H1 (cell line): Measurements from ENCODE around the gene ITSN1. TPM values are rescaled to one million over a fixed set of nuclear protein-coding genes. Genes with fewer than 3 reads are reported as not detected.
"Not testable (repeated sequence)": the region's sequence is repeated elsewhere in the genome, so short reads cannot be mapped to it uniquely, and the experiment has no call there.

Experiments
- CTCF ChIA-PET: fragments of 300-600 bp; sonication (Branson Sonifier 250); formaldehyde crosslinking; loops from one replicate; lab custom pipeline; 2021; ENCODE audit not compliant: partially characterized antibody; lab: Charles Lee
- POLR2A ChIA-PET: fragments of 300-600 bp; sonication (Branson Sonifier 250); formaldehyde crosslinking; loops from one replicate; lab custom pipeline; 2021; ENCODE audit warnings: inconsistent platforms; ENCODE audit not compliant: partially characterized antibody; lab: Charles Lee
- DNase-seq, 2 experiments: peaks; one replicate each; pipeline versions ENCODE4 v3.0.0 to v3.0.0-alpha.2; 2010 to 2022; ENCODE audit warnings: low spot score in 2 of 2, low read depth in 1 of 2, mixed read lengths in 1 of 2
- FAIRE-seq: peaks from 2 replicates; lab custom pipeline; 2011; peaks lifted over from hg19 to GRCh38; lab: Jason Lieb, UNC
- H2AFZ ChIP-seq: 2 replicates; pipeline ENCODE4 v1.8.1; 2012; ENCODE audit warnings: low read length, inconsistent platforms
- H2AK5ac ChIP-seq: 2 replicates; pipeline ENCODE4 v1.6.1; 2013; ENCODE audit warnings: low read depth, low read length
- H2BK120ac ChIP-seq: replicated peaks from 2 replicates; pipeline ENCODE3; 2013; ENCODE audit warnings: low read depth, low read length, inconsistent platforms
- H2BK12ac ChIP-seq: 2 replicates; pipeline ENCODE4 v1.6.1; 2013; ENCODE audit warnings: low read depth, low read length
- H2BK15ac ChIP-seq: 2 replicates; pipeline ENCODE4 v1.6.1; 2013; ENCODE audit warnings: low read length
- H2BK20ac ChIP-seq: 2 replicates; pipeline ENCODE4 v1.6.1; 2013; ENCODE audit warnings: low read length
- H2BK5ac ChIP-seq: 2 replicates; pipeline ENCODE4 v1.6.1; 2013; ENCODE audit warnings: low read depth, low read length
- H3K14ac ChIP-seq: 2 replicates; pipeline ENCODE4 v1.6.1; 2013; ENCODE audit warnings: inconsistent platforms; ENCODE audit not compliant: insufficient read length
- H3K18ac ChIP-seq: 2 replicates; pipeline ENCODE4 v1.6.1; 2013; ENCODE audit warnings: low read length; ENCODE audit errors: extremely low read depth
- H3K23ac ChIP-seq: 2 replicates; pipeline ENCODE4 v1.6.1; 2013; ENCODE audit warnings: inconsistent platforms; ENCODE audit not compliant: insufficient read length
- H3K23me2 ChIP-seq: 2 replicates; pipeline ENCODE4 v1.6.1; 2013; ENCODE audit warnings: low read depth, low read length
- H3K27ac ChIP-seq: 2 replicates; pipeline ENCODE4 v1.6.1; 2011; ENCODE audit warnings: low read depth, low read length, inconsistent platforms
- H3K27me3 ChIP-seq, 4 experiments: replicated peaks in 1 of 4; 1 replicate in 1 of 4; 2 replicates in 3 of 4; pipeline versions ENCODE4 v1.6.1 to v1.8.1; 2011 to 2013; ENCODE audit warnings: low read length in 3 of 4, mild to moderate bottlenecking in 3 of 4, inconsistent platforms in 2 of 4, mixed read lengths in 2 of 4, moderate library complexity in 1 of 4; ENCODE audit not compliant: control insufficient read depth in 3 of 4, insufficient read depth in 3 of 4; ENCODE audit errors: extremely low read depth in 1 of 4
- H3K36me3 ChIP-seq, 4 experiments: 2 replicates each; pipeline versions ENCODE4 v1.6.1 to v1.8.1; 2011 to 2013; ENCODE audit warnings: mild to moderate bottlenecking in 4 of 4, low read length in 3 of 4, moderate library complexity in 2 of 4, control low read depth in 1 of 4, inconsistent platforms in 1 of 4; ENCODE audit not compliant: insufficient read depth in 4 of 4, control insufficient read depth in 2 of 4
- H3K4ac ChIP-seq: replicated peaks from 2 replicates; pipeline ENCODE3; 2013; ENCODE audit warnings: low read length, low read depth, mixed read lengths, inconsistent platforms; ENCODE audit not compliant: insufficient read length
- H3K4me1 ChIP-seq, 4 experiments: replicated peaks in 1 of 4; 1 replicate in 1 of 4; 2 replicates in 3 of 4; pipeline versions ENCODE4 v1.6.1 to v1.8.1; 2011 to 2013; ENCODE audit warnings: low read length in 3 of 4, inconsistent platforms in 2 of 4, mixed read lengths in 1 of 4; ENCODE audit not compliant: insufficient read depth in 4 of 4, control insufficient read depth in 3 of 4
- H3K4me2 ChIP-seq, 2 experiments: 2 replicates each; pipeline versions ENCODE4 v1.6.1 to v1.8.1; 2011 to 2013; ENCODE audit warnings: low read depth in 2 of 2, low read length in 2 of 2, control low read depth in 1 of 2, inconsistent platforms in 1 of 2, mild to moderate bottlenecking in 1 of 2; ENCODE audit not compliant: insufficient read depth in 1 of 2
- H3K4me3 ChIP-seq, 4 experiments: fragments of 200-600, 300-600 bp in 1 of 4; sonication (generic), shearing (Covaris generic), sonication (Bioruptor Twin) in 1 of 4; 2 replicates each; pipeline versions ENCODE4 v1.5.1 to v1.8.1; 2011 to 2016; ENCODE audit warnings: low read length in 4 of 4, low read depth in 3 of 4, control low read depth in 2 of 4, inconsistent platforms in 2 of 4, mild to moderate bottlenecking in 2 of 4, mixed read lengths in 1 of 4, moderate library complexity in 1 of 4; ENCODE audit not compliant: insufficient read depth in 2 of 4; ENCODE audit errors: extremely low read depth in 1 of 4
- H3K56ac ChIP-seq: replicated peaks from 2 replicates; pipeline ENCODE3; 2013; ENCODE audit warnings: low read depth, mild to moderate bottlenecking, mixed read lengths, low read length, inconsistent platforms; ENCODE audit not compliant: insufficient read length
- H3K79me1 ChIP-seq: 2 replicates; pipeline ENCODE4 v1.6.1; 2013; ENCODE audit warnings: low read depth, low read length, control low read depth
- H3K79me2 ChIP-seq, 2 experiments: 2 replicates each; pipeline versions ENCODE4 v1.6.1 to v1.8.1; 2012 to 2013; ENCODE audit warnings: low read length in 2 of 2, mild to moderate bottlenecking in 2 of 2, inconsistent platforms in 1 of 2; ENCODE audit not compliant: insufficient read depth in 2 of 2, control insufficient read depth in 1 of 2
- H3K9ac ChIP-seq, 4 experiments: replicated peaks in 1 of 4; 1 replicate in 1 of 4; 2 replicates in 3 of 4; pipeline versions ENCODE4 v1.6.1 to v1.8.1; 2011 to 2013; ENCODE audit warnings: low read depth in 3 of 4, low read length in 3 of 4, control low read depth in 2 of 4, mild to moderate bottlenecking in 2 of 4, moderate library complexity in 2 of 4, inconsistent platforms in 1 of 4; ENCODE audit errors: extremely low read depth in 1 of 4
- H3K9me3 ChIP-seq, 2 experiments: 2 replicates each; pipeline versions ENCODE4 v1.6.1 to v1.8.1; 2012 to 2013; ENCODE audit warnings: mild to moderate bottlenecking in 2 of 2, moderate library complexity in 2 of 2, control low read depth in 1 of 2, inconsistent platforms in 1 of 2, low read depth in 1 of 2, low read length in 1 of 2, mixed read lengths in 1 of 2; ENCODE audit not compliant: insufficient read depth in 2 of 2
- H4K20me1 ChIP-seq, 2 experiments: replicated peaks in 1 of 2; 2 replicates each; pipeline versions ENCODE3 to v1.8.1; 2011 to 2013; ENCODE audit warnings: inconsistent platforms in 2 of 2, low read length in 2 of 2, mild to moderate bottlenecking in 1 of 2; ENCODE audit not compliant: insufficient read depth in 2 of 2, control insufficient read depth in 1 of 2
- H4K5ac ChIP-seq: 2 replicates; pipeline ENCODE4 v1.6.1; 2013; ENCODE audit warnings: low read length, low read depth, mixed read lengths, inconsistent platforms; ENCODE audit not compliant: insufficient read length
- H4K8ac ChIP-seq: 2 replicates; pipeline ENCODE4 v1.8.0; 2013; ENCODE audit warnings: mild to moderate bottlenecking, moderate library complexity, low read length, inconsistent platforms; ENCODE audit not compliant: insufficient read depth; ENCODE audit errors: extremely low read depth
- H4K91ac ChIP-seq: replicated peaks from 2 replicates; pipeline ENCODE3; 2013; ENCODE audit warnings: low read length, mixed read lengths, inconsistent platforms; ENCODE audit not compliant: insufficient read length
- WGBS, 2 experiments: shearing (Covaris generic) in 1 of 2; methylation state at CpG; one replicate each; pipeline versions ENCODE4 v1.1.6 to v1.1.7; 2013 to 2015; ENCODE audit warnings: low lambda C conversion rate in 2 of 2, mixed read lengths in 2 of 2, inconsistent platforms in 1 of 2, low coverage in 1 of 2, missing lambda C conversion rate in 1 of 2; ENCODE audit not compliant: insufficient replicate concordance in 2 of 2, insufficient coverage in 1 of 2, insufficient read length in 1 of 2; ENCODE audit errors: extremely low coverage in 1 of 2, missing lambda C conversion rate in 1 of 2; 5-methylcytosine and 5-hydroxymethylcytosine counted together
- polyA plus RNA-seq, 7 experiments: library from polyadenylated mRNA; depleted of rRNA in 3 of 7; stranded (reverse) in 5 of 7; unstranded in 2 of 7; fragments of >200 nt in 5 of 7; fragments of 200-250 nt in 2 of 7; gene quantifications; 1 replicate in 5 of 7; 2 replicates in 1 of 7; 4 replicates in 1 of 7; pipeline versions ENCODE4 v1.2.1 to v1.2.3, GENCODE V29; 2011 to 2013; ENCODE audit warnings: missing spikeins in 2 of 7, mixed read lengths in 2 of 7
- total RNA-seq: library from RNA; stranded (reverse); fragmentation: NEBNext Ultra II Directional; extraction: Animal tissue kit (Norgen Biotek cat#: 25700); gene quantifications from 2 replicates; pipeline ENCODE4 v1.2.1, GENCODE V29; 2021

The ITSN1 gene
- total and polyA plus RNA-seq, 2 of the 8 experiments (the other 6 are each of a cell fraction or from before 2014, with no cell fraction given) = 60.8 to 78.1 TPM

DNA sequence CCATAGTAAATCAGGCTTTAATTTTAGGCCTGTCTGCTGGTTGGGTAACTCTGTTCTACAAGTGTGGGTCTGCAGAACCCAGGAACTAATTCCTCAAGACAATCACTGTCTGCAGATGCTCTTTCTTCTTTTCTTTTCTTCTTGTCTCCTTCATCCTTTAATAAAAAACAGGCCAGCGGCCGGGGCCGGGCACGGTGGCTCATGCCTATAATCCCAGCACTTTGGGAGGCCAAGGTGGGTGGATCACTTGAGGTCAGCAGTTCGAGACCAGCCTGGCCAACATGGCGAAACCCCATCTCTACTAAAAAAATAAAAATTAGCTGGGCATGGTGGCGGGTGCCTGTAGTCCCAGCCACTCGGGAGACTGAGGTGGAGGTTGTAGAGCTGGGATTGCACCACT lies 220.9 kb downstream of the ITSN1 start:
- H2BK20ac ChIP-seq, H2AK5ac ChIP-seq, H3K27ac ChIP-seq, H4K20me1 ChIP-seq, CTCF ChIA-PET, DNase-seq, H3K9ac ChIP-seq, H4K5ac ChIP-seq, H3K23me2 ChIP-seq, H4K8ac ChIP-seq, H3K18ac ChIP-seq, H3K14ac ChIP-seq, H4K91ac ChIP-seq, H3K9me3 ChIP-seq, FAIRE-seq, H3K4ac ChIP-seq, H3K56ac ChIP-seq, H3K23ac ChIP-seq, POLR2A ChIA-PET, H3K4me2 ChIP-seq, H2BK120ac ChIP-seq, H2BK5ac ChIP-seq, H3K27me3 ChIP-seq, H3K36me3 ChIP-seq, H2BK15ac ChIP-seq, H3K4me3 ChIP-seq, H3K79me2 ChIP-seq, H2AFZ ChIP-seq, H2BK12ac ChIP-seq, H3K79me1 ChIP-seq: not testable (repeated sequence)
- 98% methylated on average over 8 of the region's 8 CpGs; no CpG with 5 or more reads in 1 of the 2 experiments for WGBS, 2 experiments
- peaks cover 0 to 10% (median 8%) of the 10 kb centered on the region in 4 experiments; a peak in 5 of 7 replicates for H3K4me1 ChIP-seq
